ENCODE results near the gene TNP2.

- TF ChIP-seq, protein P1, sequence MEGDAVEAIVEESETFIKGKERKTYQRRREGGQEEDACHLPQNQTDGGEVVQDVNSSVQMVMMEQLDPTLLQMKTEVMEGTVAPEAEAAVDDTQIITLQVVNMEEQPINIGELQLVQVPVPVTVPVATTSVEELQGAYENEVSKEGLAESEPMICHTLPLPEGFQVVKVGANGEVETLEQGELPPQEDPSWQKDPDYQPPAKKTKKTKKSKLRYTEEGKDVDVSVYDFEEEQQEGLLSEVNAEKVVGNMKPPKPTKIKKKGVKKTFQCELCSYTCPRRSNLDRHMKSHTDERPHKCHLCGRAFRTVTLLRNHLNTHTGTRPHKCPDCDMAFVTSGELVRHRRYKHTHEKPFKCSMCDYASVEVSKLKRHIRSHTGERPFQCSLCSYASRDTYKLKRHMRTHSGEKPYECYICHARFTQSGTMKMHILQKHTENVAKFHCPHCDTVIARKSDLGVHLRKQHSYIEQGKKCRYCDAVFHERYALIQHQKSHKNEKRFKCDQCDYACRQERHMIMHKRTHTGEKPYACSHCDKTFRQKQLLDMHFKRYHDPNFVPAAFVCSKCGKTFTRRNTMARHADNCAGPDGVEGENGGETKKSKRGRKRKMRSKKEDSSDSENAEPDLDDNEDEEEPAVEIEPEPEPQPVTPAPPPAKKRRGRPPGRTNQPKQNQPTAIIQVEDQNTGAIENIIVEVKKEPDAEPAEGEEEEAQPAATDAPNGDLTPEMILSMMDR (IDR thresholded peaks at IDR 0.05; ENCODE audit: extremely low read depth in 1 of 2, insufficient read depth in 1 of 2, low read depth in 1 of 2, low read length in 2 of 2), result no peak
- TF ChIP-seq FOS (IDR thresholded peaks at IDR 0.05; ENCODE audit: borderline replicate concordance, insufficient read depth, low read length), result no peak
- TF ChIP-seq POLR2A (IDR thresholded peaks at IDR 0.05; ENCODE audit: low read depth, low read length), result no peak
- TF ChIP-seq, protein P2, sequence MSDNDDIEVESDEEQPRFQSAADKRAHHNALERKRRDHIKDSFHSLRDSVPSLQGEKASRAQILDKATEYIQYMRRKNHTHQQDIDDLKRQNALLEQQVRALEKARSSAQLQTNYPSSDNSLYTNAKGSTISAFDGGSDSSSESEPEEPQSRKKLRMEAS (IDR thresholded peaks at IDR 0.05; ENCODE audit: insufficient read depth, insufficient read length), result no peak
- no peak for TF ChIP-seq EZH2 (IDR thresholded peaks at IDR 0.05; ENCODE audit: borderline replicate concordance, low read depth, low read length, severe bottlenecking)
These were observed 43.8 kb upstream of the TNP2 start for GRCh38 chr16:11312718-11313492.
